ENCODE measurements around the gene ANKRD12. TPM values are rescaled to one million over a fixed set of nuclear protein-coding genes. Genes with fewer than 3 reads are reported as not detected.

Gene ANKRD12
- total and polyA plus RNA-seq, 7 donors = 5.7 to 49.0 (median 36.7) TPM

DNA sequence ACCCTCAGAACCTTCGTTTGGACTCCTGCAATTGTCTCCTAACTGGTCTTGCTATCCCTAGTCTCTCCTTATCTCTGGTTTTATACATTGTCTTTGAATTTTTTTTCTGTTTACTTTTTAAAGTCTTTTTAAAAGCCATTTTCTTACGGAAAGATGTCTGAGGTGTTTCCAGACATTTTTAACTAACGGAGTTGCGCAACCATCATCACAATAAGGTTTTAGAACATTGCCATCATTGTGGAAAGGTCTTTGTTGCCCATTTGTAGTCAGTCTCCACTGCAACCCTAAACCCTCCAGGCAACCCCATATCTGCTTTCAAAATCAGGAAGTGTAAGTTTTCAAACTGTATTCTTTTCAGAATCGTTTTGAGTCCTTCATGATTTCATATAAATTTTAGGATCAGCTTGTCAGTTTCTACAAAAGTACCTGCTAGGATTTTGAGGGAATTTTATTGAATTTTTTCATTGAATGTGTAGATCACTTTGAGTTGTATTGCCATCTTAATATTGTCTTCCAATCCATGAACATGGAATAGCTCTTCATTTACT, 46.3 kb downstream of the ANKRD12 start:
- WGBS, 3 donors = 69 to 79% (median 73%) methylated on average over 5 of the region's 5 CpGs
- H3K4me1 ChIP-seq = peaks cover 3% of the 10 kb centered on the region
- intact Hi-C loops (cut with DNase I) = no loop called here
- no peaks in the 10 kb centered on the region for H3K9me3 ChIP-seq
- no peaks in the 10 kb centered on the region for H3K27me3 ChIP-seq (ENCODE audit: insufficient read depth in 3 of 3, low read length in 2 of 3)
- TF ChIP-seq, protein P1, sequence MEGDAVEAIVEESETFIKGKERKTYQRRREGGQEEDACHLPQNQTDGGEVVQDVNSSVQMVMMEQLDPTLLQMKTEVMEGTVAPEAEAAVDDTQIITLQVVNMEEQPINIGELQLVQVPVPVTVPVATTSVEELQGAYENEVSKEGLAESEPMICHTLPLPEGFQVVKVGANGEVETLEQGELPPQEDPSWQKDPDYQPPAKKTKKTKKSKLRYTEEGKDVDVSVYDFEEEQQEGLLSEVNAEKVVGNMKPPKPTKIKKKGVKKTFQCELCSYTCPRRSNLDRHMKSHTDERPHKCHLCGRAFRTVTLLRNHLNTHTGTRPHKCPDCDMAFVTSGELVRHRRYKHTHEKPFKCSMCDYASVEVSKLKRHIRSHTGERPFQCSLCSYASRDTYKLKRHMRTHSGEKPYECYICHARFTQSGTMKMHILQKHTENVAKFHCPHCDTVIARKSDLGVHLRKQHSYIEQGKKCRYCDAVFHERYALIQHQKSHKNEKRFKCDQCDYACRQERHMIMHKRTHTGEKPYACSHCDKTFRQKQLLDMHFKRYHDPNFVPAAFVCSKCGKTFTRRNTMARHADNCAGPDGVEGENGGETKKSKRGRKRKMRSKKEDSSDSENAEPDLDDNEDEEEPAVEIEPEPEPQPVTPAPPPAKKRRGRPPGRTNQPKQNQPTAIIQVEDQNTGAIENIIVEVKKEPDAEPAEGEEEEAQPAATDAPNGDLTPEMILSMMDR (IDR thresholded peaks at IDR 0.05) = no peak
- peaks cover 0 to 22% of the 10 kb centered on the region in 2 donors for H3K36me3 ChIP-seq (ENCODE audit: insufficient read depth in 1 of 2, low read depth in 1 of 2)
- H3K4me3 ChIP-seq = no peak overlapping the region
- ATAC-seq = no peak
- no peak overlapping the region for H3K27ac ChIP-seq
- no peak for DNase-seq

DNA sequence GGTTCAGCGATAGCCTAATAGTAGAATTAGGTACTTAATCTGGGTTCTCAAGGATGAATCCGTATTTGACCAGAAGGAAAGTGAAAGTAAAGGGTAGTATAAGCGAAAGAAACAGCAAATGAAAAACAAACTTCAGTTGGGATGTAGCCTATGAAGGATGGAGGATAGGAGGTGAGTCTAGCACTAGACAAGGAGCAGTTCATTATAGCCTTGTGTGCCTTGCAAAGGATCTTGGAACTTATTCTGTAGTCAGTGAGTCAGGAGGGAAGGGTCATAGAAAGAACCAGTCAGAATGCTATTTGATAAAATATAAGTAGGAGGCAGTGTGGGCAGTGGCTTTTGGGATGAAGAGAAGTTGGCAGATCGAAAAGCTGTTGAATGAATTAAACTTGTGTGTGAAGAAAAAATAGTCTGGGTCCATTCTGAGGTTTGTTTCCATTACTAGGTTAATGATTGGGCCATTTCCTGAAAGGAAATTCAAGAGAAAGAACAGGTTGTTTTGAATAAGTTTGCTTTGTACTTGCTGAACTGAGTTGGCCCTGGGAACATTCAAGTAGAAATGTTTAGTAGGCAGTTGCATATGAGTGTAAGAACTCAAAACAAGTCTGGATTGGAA, 48.5 kb downstream of the ANKRD12 start:
- Histone ChIP-seq H3K27ac (no peak overlapping the region), H3K4me3 (no peak overlapping the region), H3K36me3 (ENCODE audit: insufficient read depth in 1 of 2, low read depth in 1 of 2) (peaks cover 3 to 30% of the 10 kb centered on the region in 2 donors), H3K27me3 (ENCODE audit: insufficient read depth in 3 of 3, low read length in 2 of 3) (no peaks in the 10 kb centered on the region), H3K9me3 (no peaks in the 10 kb centered on the region), H3K4me1 (no peaks in the 10 kb centered on the region)
- TF ChIP-seq, protein P1 (IDR thresholded peaks at IDR 0.05) = no peak
- 81 to 88% (median 82%) methylated on average over 4 of the region's 4 CpGs for WGBS, 3 donors
- intact Hi-C loops (cut with DNase I) = no loop called here
- DNase-seq (no peak), ATAC-seq (peak in 1 of 4 donors; percentile 33)

DNA sequence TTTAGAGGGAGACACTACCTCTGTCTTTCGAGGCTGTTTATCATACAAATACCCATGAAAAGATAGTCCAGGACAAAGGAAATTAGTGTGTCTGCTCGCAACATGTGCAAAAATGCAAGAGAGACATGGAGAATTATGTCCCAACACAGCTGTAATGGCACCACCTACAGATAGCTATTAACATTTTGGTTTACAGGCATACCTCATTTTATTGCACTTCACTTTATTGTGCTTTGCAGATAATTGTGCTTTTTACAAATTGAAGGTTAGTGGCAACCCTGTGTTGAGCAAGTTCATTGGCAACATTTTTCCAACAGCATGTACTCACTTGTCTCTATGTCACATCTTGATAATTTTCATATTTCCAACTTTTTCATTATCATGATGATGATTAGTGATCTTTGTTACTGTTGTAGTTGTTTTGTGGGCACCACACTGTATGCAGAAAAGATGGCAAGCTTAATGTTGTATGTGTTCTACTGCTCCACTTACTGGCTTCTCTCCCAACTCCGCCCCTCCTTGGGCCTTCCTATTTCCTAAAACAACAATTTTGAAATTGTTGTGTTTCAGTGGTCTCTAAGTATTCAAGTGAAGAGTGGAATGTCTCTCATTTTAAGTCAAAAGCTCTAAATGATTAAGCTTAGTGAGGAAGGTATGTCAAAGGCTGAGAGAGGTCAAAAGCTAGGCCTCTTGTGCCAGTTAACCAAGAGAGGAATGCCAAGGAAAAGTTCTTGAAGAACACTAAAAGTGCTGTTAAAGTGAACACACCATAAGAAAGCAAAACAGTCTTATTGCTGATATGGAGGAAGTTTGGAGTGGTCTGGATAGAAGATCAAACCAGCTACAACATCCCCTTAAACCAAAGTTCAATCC, 52.0 kb downstream of the ANKRD12 start:
- peaks cover 6% of the 10 kb centered on the region for H3K4me1 ChIP-seq
- no peaks in the 10 kb centered on the region for H3K9me3 ChIP-seq
- TF ChIP-seq, protein P1 (IDR thresholded peaks at IDR 0.05) = no peak
- intact Hi-C loops (cut with DNase I) = no loop called here
- H3K36me3 ChIP-seq (ENCODE audit: insufficient read depth in 1 of 2, low read depth in 1 of 2) = peaks cover 3 to 29% of the 10 kb centered on the region in 2 donors
- H3K4me3 ChIP-seq = no peak overlapping the region
- no peak overlapping the region for H3K27ac ChIP-seq
- WGBS, 3 donors = 83 to 93% (median 87%) methylated on average over 3 of the region's 3 CpGs
- no peaks in the 10 kb centered on the region for H3K27me3 ChIP-seq (ENCODE audit: insufficient read depth in 3 of 3, low read length in 2 of 3)
- ATAC-seq = no peak
- no peak for DNase-seq

DNA sequence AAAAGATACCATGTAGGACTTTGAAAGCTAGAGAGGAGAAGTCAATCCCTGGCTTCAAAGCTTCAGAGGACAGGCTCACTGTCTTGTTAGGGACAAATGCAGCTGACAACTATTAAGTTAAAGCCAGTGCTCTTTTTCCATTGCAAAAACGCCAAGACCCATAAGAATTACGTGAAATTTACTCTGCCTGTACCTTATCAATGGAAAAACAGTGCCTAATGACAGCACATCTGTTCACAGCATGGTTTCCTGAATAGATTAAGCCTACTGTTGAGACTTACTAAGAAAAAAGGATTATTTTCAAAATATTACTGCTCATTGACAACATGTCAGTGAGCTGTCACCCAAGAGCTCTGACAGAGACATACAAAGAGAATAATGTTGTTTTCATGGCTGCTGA, 52.9 kb downstream of the ANKRD12 start:
- H3K9me3 ChIP-seq = no peaks in the 10 kb centered on the region
- DNase-seq = no peak
- intact Hi-C loops (cut with DNase I) = no loop called here
- TF ChIP-seq, protein P1 (IDR thresholded peaks at IDR 0.05) = no peak
- H3K4me1 ChIP-seq = peaks cover 6% of the 10 kb centered on the region
- H3K4me3 ChIP-seq = no peak overlapping the region
- H3K36me3 ChIP-seq (ENCODE audit: insufficient read depth in 1 of 2, low read depth in 1 of 2) = peaks cover 3 to 22% of the 10 kb centered on the region in 2 donors
- 90 to 93% (median 92%) methylated on average over 2 of the region's 2 CpGs for WGBS, 3 donors
- no peaks in the 10 kb centered on the region for H3K27me3 ChIP-seq (ENCODE audit: insufficient read depth in 3 of 3, low read length in 2 of 3)
- no peak overlapping the region for H3K27ac ChIP-seq
- no peak for ATAC-seq

Measured in psoas muscle (tissue), 8 donors.